GM13977 (cell line): ENCODE data around the gene ANXA2.

Source experiments
- DNase-seq: peaks from one replicate; pipeline ENCODE4 v3.0.0; 2012; ENCODE audit warnings: low spot score
- in situ Hi-C: fragments of 300-500 bp; cut with MboI; formaldehyde crosslinking; loops from one replicate; pipeline ENCODE4 v1.12.0; 2022; ENCODE audit warnings: low sequenced_read_pairs, low pct_unique_long_range_greater_than_20kb, mixed read lengths, inconsistent platforms; ENCODE audit not compliant: unreplicated experiment
- TF ChIP-seq, protein P1 (sequence below): IDR thresholded peaks from 2 replicates; pipeline ENCODE4 v1.5.1; 2012; ENCODE audit warnings: mild to moderate bottlenecking, control low read depth; ENCODE audit not compliant: insufficient read depth; ENCODE audit errors: extremely low read depth, missing control alignments

ANXA2 gene

GRCh38 chr15:60390231-60390630 lies 7.6 kb downstream of the ANXA2 start:
- TF ChIP-seq, protein P1, sequence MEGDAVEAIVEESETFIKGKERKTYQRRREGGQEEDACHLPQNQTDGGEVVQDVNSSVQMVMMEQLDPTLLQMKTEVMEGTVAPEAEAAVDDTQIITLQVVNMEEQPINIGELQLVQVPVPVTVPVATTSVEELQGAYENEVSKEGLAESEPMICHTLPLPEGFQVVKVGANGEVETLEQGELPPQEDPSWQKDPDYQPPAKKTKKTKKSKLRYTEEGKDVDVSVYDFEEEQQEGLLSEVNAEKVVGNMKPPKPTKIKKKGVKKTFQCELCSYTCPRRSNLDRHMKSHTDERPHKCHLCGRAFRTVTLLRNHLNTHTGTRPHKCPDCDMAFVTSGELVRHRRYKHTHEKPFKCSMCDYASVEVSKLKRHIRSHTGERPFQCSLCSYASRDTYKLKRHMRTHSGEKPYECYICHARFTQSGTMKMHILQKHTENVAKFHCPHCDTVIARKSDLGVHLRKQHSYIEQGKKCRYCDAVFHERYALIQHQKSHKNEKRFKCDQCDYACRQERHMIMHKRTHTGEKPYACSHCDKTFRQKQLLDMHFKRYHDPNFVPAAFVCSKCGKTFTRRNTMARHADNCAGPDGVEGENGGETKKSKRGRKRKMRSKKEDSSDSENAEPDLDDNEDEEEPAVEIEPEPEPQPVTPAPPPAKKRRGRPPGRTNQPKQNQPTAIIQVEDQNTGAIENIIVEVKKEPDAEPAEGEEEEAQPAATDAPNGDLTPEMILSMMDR, result no peak
- in situ Hi-C loops, result no loop called here
- no peak for DNase-seq

- TF ChIP-seq, protein P1, result no peak
- in situ Hi-C loops, result no loop called here
- DNase-seq, result peak; percentile 60
Measured at GRCh38 chr15:60389261-60390077, 8.3 kb downstream of the ANXA2 start.

- TF ChIP-seq, protein P1, result no peak
- DNase-seq, result no peak
- in situ Hi-C loops, result no loop called here
Measured at GRCh38 chr15:60387321-60387720, 10.5 kb downstream of the ANXA2 start.

DNA sequence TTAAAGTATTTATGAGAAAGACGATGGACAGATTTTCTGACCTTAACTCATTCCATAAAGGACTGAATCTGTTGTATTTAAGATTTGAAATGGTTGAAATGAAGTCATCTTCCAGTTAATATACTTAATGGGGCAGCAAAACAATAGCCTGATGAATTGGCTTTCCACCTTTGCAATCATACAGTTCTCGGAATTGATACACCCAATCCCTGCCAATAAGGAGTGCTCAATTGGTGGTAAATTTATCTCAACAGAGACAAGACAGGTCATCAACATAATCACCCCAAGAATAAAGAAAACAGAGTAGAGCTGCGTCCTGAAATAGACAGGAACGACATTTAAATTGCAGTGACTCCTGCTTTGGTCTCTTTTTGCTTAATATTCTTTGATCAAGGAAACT lies 11.2 kb downstream of the ANXA2 start:
- in situ Hi-C loops, result no loop called here
- no peak for DNase-seq
- TF ChIP-seq, protein P1, result no peak

DNA sequence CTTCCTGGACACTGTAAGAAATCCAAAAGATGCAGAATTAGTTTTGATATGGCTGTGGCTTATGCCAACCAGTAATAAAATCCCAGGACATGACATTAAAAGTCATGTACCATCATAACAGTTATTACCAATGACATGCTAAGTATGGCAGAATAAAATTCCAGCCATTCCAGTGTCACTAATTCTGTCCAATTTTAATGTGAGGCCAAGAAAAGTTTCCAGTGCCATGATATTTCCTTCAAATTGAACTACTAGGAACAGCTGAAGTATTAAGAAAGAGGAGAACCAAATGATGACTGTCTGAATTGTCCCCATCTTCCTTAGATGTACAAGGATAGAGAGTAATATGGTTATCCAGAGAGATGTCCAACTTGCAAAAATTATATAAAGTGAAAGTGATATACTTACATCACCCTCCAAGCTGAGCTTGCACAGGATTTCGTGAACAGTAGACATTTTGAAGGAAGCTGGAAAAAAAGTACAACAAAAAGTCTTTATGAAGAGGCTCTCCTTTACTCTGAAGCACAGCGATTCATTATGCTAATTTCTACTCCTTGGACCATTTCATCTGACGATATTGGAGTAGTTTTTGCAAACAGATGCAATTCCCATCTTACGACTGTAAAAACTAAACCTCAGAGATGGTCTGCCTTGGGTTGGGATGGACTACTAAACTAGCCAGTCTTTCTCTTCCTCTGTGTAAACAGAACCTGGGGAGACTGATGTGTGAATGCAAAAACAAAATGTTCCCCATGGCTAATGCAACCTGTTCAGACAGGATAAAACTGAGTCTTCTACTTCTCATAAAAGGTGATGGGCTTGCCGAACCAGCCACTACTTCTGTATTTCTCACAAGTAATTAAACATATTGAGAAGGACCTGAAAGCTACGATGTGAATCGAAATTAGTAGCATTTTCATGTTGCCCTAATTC lies 11.9 kb downstream of the ANXA2 start:
- in situ Hi-C loops, result no loop called here
- DNase-seq, result no peak
- TF ChIP-seq, protein P1, result no peak

DNA sequence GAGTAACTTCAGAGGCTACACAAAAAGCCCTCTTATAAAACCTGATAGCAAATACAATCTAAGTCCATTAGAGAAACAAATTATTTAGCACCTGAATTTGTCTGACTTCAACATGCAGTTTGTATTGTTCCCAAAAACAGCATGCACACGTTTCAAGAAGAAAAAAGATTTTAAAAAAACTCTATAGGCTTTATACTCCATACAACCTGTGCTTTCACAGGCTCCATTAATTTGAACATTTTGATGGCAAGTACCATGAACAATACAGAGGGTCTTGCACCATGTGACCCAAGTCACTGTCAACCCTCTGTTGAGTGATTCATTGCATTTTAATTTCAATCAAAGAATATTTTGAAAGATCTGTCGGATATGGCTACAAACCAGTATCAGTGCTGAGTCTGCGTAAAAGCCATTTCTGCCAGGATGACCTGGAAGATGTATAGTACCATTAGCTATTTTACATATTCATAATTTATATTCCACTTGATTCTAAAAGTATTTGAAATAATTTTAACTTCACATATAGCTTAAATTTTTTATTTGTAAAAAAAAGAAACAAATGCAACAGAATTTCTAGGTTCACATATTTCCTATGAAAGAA lies 13.2 kb downstream of the ANXA2 start:
- in situ Hi-C loops, result no loop called here
- no peak for DNase-seq
- TF ChIP-seq, protein P1, result no peak
